GM23338 (cell line): ENCODE results near the gene MCAM. TPM values are rescaled to one million over a fixed set of nuclear protein-coding genes. Genes with fewer than 3 reads are reported as not detected.
A peak's percentile ranks its signal among the peaks of the same experiment; 100 is the strongest.

ENCODE experiments used
- ATAC-seq: fragments of 200-7000 bp; cut with Tn5 transposase; 3 replicates; pipeline ENCODE4 v1.9.1; 2020
- DNase-seq: peaks from one replicate; pipeline ENCODE4 v3.0.0-alpha.2; 2015; ENCODE audit warnings: low spot score
- H2AFZ ChIP-seq: fragments of 200-600 bp; sonication (generic); 2 replicates; pipeline ENCODE4 v1.8.0; 2016; ENCODE audit warnings: antibody characterized with exemption, mild to moderate bottlenecking, moderate library complexity
- H3F3A ChIP-seq: fragments of 200-600 bp; sonication (generic); replicated peaks from 2 replicates; pipeline ENCODE4 v1.8.0; 2017; ENCODE audit warnings: antibody characterized with exemption, mixed run types, low read depth
- H3K27ac ChIP-seq: fragments of 200-600 bp; sonication (generic); 2 replicates; pipeline ENCODE4 v1.6.1; 2016; ENCODE audit warnings: low read depth
- H3K27me3 ChIP-seq: fragments of 200-600 bp; sonication (generic); 2 replicates; pipeline ENCODE4 v1.8.0; 2016; ENCODE audit warnings: mild to moderate bottlenecking, mixed run types, moderate library complexity; ENCODE audit not compliant: insufficient read depth
- H3K36me3 ChIP-seq: fragments of 200-600 bp; sonication (generic); 2 replicates; pipeline ENCODE4 v1.8.0; 2016; ENCODE audit warnings: mild to moderate bottlenecking; ENCODE audit not compliant: insufficient read depth
- H3K4me1 ChIP-seq: fragments of 200-600 bp; sonication (generic); 2 replicates; pipeline ENCODE4 v1.8.0; 2016; ENCODE audit warnings: mild to moderate bottlenecking, moderate library complexity; ENCODE audit not compliant: insufficient read depth
- H3K4me2 ChIP-seq: fragments of 200-600 bp; sonication (generic); 2 replicates; pipeline ENCODE4 v1.7.1; 2017; ENCODE audit warnings: mixed run types
- H3K4me3 ChIP-seq: fragments of 200-600 bp; sonication (generic); 2 replicates; pipeline ENCODE4 v1.6.1; 2016; ENCODE audit warnings: mixed run types
- H3K79me2 ChIP-seq: fragments of 200-600 bp; sonication (generic); replicated peaks from 2 replicates; pipeline ENCODE4 v1.8.0; 2017; ENCODE audit warnings: mild to moderate bottlenecking; ENCODE audit not compliant: insufficient read depth
- H3K9me2 ChIP-seq: fragments of 200-600 bp; sonication (generic); 2 replicates; pipeline ENCODE4 v1.8.0; 2017; ENCODE audit not compliant: insufficient read depth
- H4K20me1 ChIP-seq: fragments of 200-600 bp; sonication (generic); replicated peaks from 2 replicates; pipeline ENCODE4 v1.8.0; 2017; ENCODE audit warnings: mild to moderate bottlenecking; ENCODE audit not compliant: insufficient read depth
- H3K27ac Mint-ChIP-seq: 2 replicates; pipeline ENCODE4 v1.8.0; 2020; ENCODE audit warnings: inconsistent platforms, mild to moderate bottlenecking, moderate library complexity, mixed read lengths
- H3K27me3 Mint-ChIP-seq: 3 replicates; pipeline ENCODE4 v1.8.0; 2022; ENCODE audit warnings: low read depth, mild to moderate bottlenecking, moderate library complexity, mixed read lengths, inconsistent platforms; ENCODE audit not compliant: insufficient read depth, poor library complexity
- H3K36me3 Mint-ChIP-seq: 3 replicates; pipeline ENCODE4 v1.8.0; 2021; ENCODE audit warnings: low read depth, mild to moderate bottlenecking, inconsistent platforms, moderate library complexity, mixed read lengths
- H3K4me1 Mint-ChIP-seq: 3 replicates; pipeline ENCODE4 v1.8.0; 2020; ENCODE audit warnings: mild to moderate bottlenecking, inconsistent platforms, mixed read lengths
- H3K4me3 Mint-ChIP-seq: 3 replicates; pipeline ENCODE4 v1.8.0; 2021; ENCODE audit warnings: moderate library complexity, mild to moderate bottlenecking, inconsistent platforms, mixed read lengths
- H3K9me3 Mint-ChIP-seq: 3 replicates; pipeline ENCODE4 v1.8.0; 2020; ENCODE audit warnings: moderate library complexity, mild to moderate bottlenecking, inconsistent platforms, mixed read lengths
- CTCF ChIP-seq, 2 experiments: fragments of 200-600 bp in 1 of 2; sonication (generic) in 1 of 2; conservative IDR thresholded peaks; 2 replicates each; pipeline versions ENCODE4 v1.5.1 to v1.6.1; 2016 to 2017; ENCODE audit warnings: antibody characterized with exemption in 2 of 2, low read depth in 2 of 2, mild to moderate bottlenecking in 2 of 2, moderate library complexity in 1 of 2
- EZH2 ChIP-seq: fragments of 200-600 bp; sonication (generic); IDR thresholded peaks from one replicate; pipeline ENCODE4 v1.8.0; 2017; ENCODE audit warnings: antibody characterized with exemption, mild to moderate bottlenecking, low read depth; ENCODE audit not compliant: unreplicated experiment
- EZH2phosphoT487 ChIP-seq: fragments of 200-600 bp; sonication (generic); IDR thresholded peaks from one replicate; pipeline ENCODE4 v1.8.1; 2018; ENCODE audit warnings: antibody characterized with exemption; ENCODE audit not compliant: unreplicated experiment
- NANOG ChIP-seq: IDR thresholded peaks from 2 replicates; pipeline ENCODE4 v1.6.1; 2016; ENCODE audit warnings: antibody characterized with exemption, borderline replicate concordance
- POLR2AphosphoS5 ChIP-seq: IDR thresholded peaks from 2 replicates; pipeline ENCODE4 v1.6.1; 2016; ENCODE audit warnings: antibody characterized with exemption, low read depth
- STAT1 ChIP-seq: IDR thresholded peaks from one replicate; pipeline ENCODE4 v1.6.1; 2016; ENCODE audit warnings: antibody characterized with exemption; ENCODE audit not compliant: unreplicated experiment
- ZNF114 ChIP-seq: fragments of 250-450 bp; sonication (Bioruptor Pico); IDR thresholded peaks from 2 replicates; pipeline ENCODE4 v1.5.0; 2020; ENCODE audit warnings: mild to moderate bottlenecking, moderate library complexity
- ZNF331 ChIP-seq: fragments of 250-450 bp; sonication (Bioruptor Pico); IDR thresholded peaks from 2 replicates; pipeline ENCODE4 v1.5.0; 2020; ENCODE audit warnings: low read depth, mild to moderate bottlenecking, moderate library complexity
- ZNF462 ChIP-seq: fragments of 250-450 bp; sonication (Bioruptor Pico); IDR thresholded peaks from 2 replicates; pipeline ENCODE4 v1.5.0; 2020; ENCODE audit warnings: mild to moderate bottlenecking, moderate library complexity
- polyA plus RNA-seq: library from polyadenylated mRNA; unstranded; fragments of >200 nt; fragmentation: Nextera tagmentation; extraction: Ambion mirVana; gene quantifications from 2 replicates; pipeline ENCODE4 v1.2.1, GENCODE V29; 2016
- total RNA-seq: library from RNA; depleted of rRNA; stranded (reverse); fragments of >200 nt; shearing (Covaris generic); gene quantifications from 2 replicates; pipeline ENCODE4 v1.2.3, GENCODE V29; 2014
- TF ChIP-seq, protein P1 (sequence below): IDR thresholded peaks from one replicate; pipeline ENCODE4 v1.6.1; 2018; ENCODE audit warnings: antibody characterized with exemption; ENCODE audit not compliant: unreplicated experiment

Gene MCAM
- total and polyA plus RNA-seq, 2 experiments from 2014 or later = 8.9 to 79.5 TPM

DNA sequence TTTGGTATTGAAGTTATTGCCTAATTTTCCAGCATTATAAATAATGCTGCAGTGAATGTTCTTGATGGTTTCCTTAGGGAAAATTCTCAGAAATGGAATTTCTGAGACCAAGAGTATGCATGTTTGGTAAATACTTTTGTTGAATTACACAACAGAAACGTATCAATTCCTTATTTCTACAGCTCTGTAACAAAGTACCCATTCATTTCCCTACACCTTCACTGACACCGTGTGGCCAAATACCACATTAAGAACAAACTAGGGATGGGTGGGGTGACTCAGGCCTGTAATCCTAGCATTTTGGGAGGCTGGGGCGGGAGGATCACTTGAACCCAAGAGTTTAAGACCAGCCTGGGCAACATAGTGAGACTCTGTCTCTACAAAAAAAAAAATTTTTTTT, 21.8 kb downstream of the MCAM start:
- no peaks in the 10 kb centered on the region; the same call in none of the 2 replicates for H4K20me1 ChIP-seq
- H2AFZ ChIP-seq = no peak overlapping the region
- no peaks in the 10 kb centered on the region for H3K9me2 ChIP-seq
- H3F3A ChIP-seq = peaks cover 6% of the 10 kb centered on the region; the same call in 1 of the 2 replicates
- H3K4me3 ChIP-seq = no peak overlapping the region
- 0 out of 2 replicates have a peak, but pooled peaks cover 6% of the 10 kb centered on the region for H3K79me2 ChIP-seq
- H3K4me2 ChIP-seq = no peak overlapping the region
- DNase-seq (no peak), ATAC-seq (no peak)
- Mint-ChIP-seq H3K27me3 (no peaks in the 10 kb centered on the region), H3K4me1 (no peaks in the 10 kb centered on the region), H3K9me3 (no peaks in the 10 kb centered on the region), H3K27ac (no peak overlapping the region), H3K4me3 (no peak overlapping the region), H3K36me3 (peaks cover 54% of the 10 kb centered on the region)
- H3K36me3 ChIP-seq = peaks cover 40% of the 10 kb centered on the region
- TF ChIP-seq ZNF331 (CRISPR knock-in tag) (no peak), CTCF (conservative IDR thresholded peaks at IDR 0.05; ENCODE audit: low read depth in 2 of 2) (peak in 1 of 2 experiments; percentile 38; a peak in 2 of 4 replicates)
- no peaks in the 10 kb centered on the region for H3K4me1 ChIP-seq
- H3K27ac ChIP-seq = no peak overlapping the region
- no peaks in the 10 kb centered on the region for H3K27me3 ChIP-seq

DNA sequence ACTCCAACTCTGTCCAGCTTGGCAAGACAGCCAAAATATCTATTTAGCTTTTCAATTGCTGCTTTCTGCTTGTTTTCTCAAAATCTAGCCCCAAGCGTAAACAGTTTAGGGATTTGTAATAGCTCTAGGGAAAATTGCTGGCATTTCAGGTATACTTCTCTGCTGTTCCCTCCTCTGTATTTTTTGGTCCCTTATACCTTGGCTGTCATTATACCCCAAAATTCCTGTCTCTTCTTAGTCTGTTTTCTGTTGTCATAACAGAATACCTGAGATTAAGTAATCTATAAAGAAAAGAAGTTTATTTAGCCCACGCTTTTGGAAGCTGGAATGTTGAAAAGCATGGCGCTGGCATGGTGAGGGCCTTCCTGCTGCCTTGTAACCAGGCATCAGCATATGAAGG, 23.5 kb downstream of the MCAM start:
- no peak for DNase-seq
- H3K27ac Mint-ChIP-seq = no peak overlapping the region
- ATAC-seq = no peak
- Histone ChIP-seq H3K9me2 (no peaks in the 10 kb centered on the region), H3K4me1 (no peaks in the 10 kb centered on the region), H3K36me3 (peaks cover 32% of the 10 kb centered on the region), H3F3A (peaks cover 6% of the 10 kb centered on the region; the same call in 1 of the 2 replicates), H3K4me2 (no peak overlapping the region), H4K20me1 (no peaks in the 10 kb centered on the region; the same call in none of the 2 replicates), H3K4me3 (no peak overlapping the region), H3K27ac (no peak overlapping the region), H2AFZ (no peak overlapping the region), H3K27me3 (no peaks in the 10 kb centered on the region), H3K79me2 (0 out of 2 replicates have a peak, but pooled peaks cover 6% of the 10 kb centered on the region)
- H3K4me1 Mint-ChIP-seq = no peaks in the 10 kb centered on the region
- H3K9me3 Mint-ChIP-seq = no peaks in the 10 kb centered on the region
- H3K27me3 Mint-ChIP-seq = peaks cover under 1% of the 10 kb centered on the region
- no peak overlapping the region for H3K4me3 Mint-ChIP-seq
- H3K36me3 Mint-ChIP-seq = peaks cover 48% of the 10 kb centered on the region
- TF ChIP-seq STAT1 (no peak), EZH2 (no peak), POLR2AphosphoS5 (no peak), ZNF462 (no peak), EZH2phosphoT487 (no peak), NANOG (no peak), ZNF114 (no peak)
- TF ChIP-seq, protein P1, sequence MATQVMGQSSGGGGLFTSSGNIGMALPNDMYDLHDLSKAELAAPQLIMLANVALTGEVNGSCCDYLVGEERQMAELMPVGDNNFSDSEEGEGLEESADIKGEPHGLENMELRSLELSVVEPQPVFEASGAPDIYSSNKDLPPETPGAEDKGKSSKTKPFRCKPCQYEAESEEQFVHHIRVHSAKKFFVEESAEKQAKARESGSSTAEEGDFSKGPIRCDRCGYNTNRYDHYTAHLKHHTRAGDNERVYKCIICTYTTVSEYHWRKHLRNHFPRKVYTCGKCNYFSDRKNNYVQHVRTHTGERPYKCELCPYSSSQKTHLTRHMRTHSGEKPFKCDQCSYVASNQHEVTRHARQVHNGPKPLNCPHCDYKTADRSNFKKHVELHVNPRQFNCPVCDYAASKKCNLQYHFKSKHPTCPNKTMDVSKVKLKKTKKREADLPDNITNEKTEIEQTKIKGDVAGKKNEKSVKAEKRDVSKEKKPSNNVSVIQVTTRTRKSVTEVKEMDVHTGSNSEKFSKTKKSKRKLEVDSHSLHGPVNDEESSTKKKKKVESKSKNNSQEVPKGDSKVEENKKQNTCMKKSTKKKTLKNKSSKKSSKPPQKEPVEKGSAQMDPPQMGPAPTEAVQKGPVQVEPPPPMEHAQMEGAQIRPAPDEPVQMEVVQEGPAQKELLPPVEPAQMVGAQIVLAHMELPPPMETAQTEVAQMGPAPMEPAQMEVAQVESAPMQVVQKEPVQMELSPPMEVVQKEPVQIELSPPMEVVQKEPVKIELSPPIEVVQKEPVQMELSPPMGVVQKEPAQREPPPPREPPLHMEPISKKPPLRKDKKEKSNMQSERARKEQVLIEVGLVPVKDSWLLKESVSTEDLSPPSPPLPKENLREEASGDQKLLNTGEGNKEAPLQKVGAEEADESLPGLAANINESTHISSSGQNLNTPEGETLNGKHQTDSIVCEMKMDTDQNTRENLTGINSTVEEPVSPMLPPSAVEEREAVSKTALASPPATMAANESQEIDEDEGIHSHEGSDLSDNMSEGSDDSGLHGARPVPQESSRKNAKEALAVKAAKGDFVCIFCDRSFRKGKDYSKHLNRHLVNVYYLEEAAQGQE = no peak
